Left renal pelvis (tissue), 4 donors: ENCODE data around the gene IL18RAP. TPM values are rescaled to one million over a fixed set of nuclear protein-coding genes. Genes with fewer than 3 reads are reported as not detected.
A peak's percentile ranks its signal among the peaks of the same experiment; 100 is the strongest.

Experiments used
- DNase-seq, 4 donors: peaks; one replicate each; pipeline ENCODE4 v3.0.0-alpha.2; 2013; ENCODE audit warnings: low read depth in 4 of 4, low spot score in 3 of 4
- polyA plus RNA-seq, 4 donors: library from polyadenylated mRNA; unstranded; fragments of 120-200 nt; gene quantifications; one replicate each; pipeline ENCODE4 v1.2.1, GENCODE V29; 2013; ENCODE audit not compliant: insufficient read length in 4 of 4

Gene IL18RAP
- polyA plus RNA-seq, 4 donors: 0.19 to 0.70 (median 0.32) TPM

- no peak for DNase-seq
These were observed 29.0 kb downstream of the IL18RAP start for GRCh38 chr2:102451968-102452367.

GRCh38 chr2:102453501-102453900, 30.5 kb downstream of the IL18RAP start:
- DNase-seq: no peak

DNA sequence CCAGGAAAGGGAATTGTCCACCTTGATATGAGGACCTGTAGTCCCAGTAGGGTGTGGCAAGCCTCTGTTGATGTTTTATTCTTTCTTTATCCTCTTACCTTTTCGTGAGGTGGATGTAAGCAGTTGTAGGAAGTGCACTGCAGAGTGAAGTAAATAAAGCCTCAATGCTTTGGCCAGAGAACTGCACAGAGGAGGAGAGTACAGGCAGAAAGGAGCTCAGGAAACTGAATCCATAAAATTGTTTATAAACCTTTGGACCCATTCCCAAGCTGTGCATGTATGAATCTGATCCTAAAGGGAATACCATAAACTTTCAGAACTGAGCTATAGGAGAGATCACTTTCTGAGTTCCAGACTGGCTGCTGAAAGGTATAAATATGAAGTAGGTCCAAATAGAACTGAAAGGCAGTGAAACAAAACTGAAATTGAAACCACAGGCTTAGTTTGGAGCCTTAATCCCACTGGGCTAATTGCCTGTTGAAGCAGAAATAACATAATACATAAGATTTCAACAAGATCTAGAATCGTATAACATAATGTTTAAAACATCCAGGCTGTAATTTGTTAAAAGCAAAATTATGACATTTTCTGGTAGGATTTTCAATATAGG, 32.2 kb downstream of the IL18RAP start:
- DNase-seq: no peak

DNA sequence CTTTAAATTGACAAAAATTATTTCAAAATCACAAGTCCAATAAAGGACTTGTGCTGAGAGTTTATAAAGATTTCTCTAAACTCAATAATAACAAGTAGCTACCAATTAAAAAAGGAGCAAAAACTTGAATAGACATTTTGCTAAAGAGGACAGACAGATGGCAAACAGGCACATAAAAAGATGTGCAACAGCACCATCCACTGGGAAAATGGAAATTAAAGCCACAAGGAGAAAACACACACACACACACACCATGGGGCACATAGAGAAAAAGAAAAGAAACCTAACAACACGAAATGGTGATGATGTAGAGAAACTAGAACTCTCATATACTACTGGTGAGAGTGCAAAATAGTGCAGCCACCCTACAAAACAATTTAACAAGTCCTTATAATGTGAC, 37.5 kb downstream of the IL18RAP start:
- no peak for DNase-seq

DNA sequence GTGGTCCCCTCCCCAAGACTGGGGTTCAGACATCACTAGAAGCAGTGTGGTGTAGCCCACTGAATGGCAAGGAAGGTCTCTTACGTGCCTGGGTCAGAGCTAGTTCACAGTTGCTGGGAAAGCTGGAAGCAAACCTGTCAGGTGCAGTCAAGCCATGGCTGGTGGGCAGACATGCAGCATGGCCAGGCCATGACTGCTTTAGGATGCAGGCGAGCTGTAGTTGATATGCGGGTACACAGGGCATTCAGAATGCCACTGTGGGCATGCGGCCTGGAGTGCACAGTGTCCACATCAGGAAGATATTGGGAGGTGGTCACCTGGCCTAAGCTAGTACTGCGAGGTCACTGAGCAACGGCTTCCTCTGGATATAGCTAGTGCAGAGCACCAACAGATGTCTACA, 38.2 kb downstream of the IL18RAP start:
- no peak for DNase-seq

DNA sequence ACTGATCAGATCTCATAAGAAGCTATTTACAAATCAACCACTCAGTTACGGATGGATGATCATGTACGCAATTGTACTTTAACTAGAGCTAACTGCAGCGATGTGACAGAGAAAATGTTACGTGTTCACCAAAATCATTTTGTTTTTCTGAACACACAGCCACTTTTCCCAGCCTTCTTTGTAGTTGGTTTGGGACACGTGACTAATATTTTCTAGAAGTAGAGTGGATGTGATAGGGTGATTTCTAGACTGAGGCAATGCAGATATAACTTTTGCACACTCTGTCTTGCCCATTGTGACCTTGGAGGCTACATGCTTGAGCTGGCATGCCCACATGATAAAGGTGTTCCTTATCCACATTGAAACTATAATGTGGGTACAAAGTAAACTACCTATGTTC, 40.2 kb downstream of the IL18RAP start:
- no peak for DNase-seq

DNA sequence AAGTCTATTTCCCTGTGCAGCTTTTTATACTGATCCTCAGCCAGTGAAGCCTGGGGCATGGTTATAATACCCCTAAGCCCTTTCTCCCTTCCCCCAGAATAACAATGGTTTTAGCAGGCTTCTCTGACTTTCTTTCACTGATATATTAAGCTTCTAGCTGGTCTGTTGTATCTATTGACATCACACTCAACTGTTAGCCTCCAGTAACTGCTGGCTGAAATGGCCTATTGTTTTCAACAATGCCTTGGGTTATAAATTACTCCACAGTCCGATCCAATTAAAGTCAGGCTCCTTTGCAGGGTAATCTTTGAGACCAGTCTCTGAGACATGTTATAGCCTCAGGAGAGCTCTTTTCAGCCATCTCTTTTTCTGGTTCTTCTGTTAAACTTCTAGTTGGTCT, 47.2 kb downstream of the IL18RAP start:
- no peak for DNase-seq

DNA sequence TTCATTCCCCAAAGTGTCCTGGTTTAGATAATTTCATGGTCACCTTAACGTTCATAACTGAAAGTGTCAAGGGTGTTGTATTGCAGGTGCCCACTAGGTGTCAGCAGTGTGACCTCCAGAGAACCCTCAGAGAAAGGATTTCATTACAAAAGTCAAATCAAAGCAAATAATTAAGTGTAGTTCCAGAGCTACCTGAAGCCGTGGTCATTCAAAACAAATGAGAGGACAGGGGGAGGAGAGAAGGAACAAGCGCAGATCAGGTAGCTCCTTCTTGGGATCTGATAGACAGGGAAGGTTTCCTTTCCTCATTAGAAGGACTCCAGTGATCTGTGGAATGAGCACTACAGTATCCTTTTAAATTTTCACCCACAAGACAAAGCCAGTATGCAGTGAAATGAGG, 50.1 kb downstream of the IL18RAP start, which contains the start of gene SLC9A4:
Gene SLC9A4, plus strand, starts transcription at position 207 of the 400 bp plus-strand sequence. CDS start 534 bp downstream, outside the sequence.
- DNase-seq: peak in 3 of 4 donors; percentile 24 to 29 (median 27)

- DNase-seq: no peak
These were observed 50.7 kb downstream of the IL18RAP start for GRCh38 chr2:102473631-102474030.

GRCh38 chr2:102474785-102475184, 51.8 kb downstream of the IL18RAP start:
- DNase-seq: no peak

DNA sequence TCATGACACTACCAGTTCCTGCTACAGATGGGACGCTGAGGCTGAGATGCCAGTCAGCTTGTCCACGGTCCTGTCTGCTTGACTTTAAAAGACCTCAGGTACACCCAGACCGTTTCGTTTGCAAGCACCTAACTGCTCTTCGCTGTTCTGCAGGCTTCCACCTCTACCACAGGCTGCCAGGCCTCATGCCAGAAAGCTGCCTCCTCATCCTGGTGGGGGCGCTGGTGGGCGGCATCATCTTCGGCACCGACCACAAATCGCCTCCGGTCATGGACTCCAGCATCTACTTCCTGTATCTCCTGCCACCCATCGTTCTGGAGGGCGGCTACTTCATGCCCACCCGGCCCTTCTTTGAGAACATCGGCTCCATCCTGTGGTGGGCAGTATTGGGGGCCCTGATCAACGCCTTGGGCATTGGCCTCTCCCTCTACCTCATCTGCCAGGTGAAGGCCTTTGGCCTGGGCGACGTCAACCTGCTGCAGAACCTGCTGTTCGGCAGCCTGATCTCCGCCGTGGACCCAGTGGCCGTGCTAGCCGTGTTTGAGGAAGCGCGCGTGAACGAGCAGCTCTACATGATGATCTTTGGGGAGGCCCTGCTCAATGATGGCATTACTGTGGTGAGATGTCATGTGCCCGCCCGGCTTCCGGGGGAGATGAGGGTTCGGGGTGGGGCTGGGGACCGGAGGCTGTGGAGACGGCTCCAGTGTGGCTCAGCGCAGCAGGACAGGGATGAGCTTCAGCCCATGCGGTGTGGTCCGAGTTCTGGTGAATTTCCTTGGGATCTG, 55.9 kb downstream of the IL18RAP start:
- no peak for DNase-seq

- DNase-seq: no peak
These were observed 57.6 kb downstream of the IL18RAP start for GRCh38 chr2:102480285-102481195.

GRCh38 chr2:102481931-102482330, 59.0 kb downstream of the IL18RAP start:
- no peak for DNase-seq

GRCh38 chr2:102483086-102483485, 60.1 kb downstream of the IL18RAP start:
- DNase-seq: no peak

DNA sequence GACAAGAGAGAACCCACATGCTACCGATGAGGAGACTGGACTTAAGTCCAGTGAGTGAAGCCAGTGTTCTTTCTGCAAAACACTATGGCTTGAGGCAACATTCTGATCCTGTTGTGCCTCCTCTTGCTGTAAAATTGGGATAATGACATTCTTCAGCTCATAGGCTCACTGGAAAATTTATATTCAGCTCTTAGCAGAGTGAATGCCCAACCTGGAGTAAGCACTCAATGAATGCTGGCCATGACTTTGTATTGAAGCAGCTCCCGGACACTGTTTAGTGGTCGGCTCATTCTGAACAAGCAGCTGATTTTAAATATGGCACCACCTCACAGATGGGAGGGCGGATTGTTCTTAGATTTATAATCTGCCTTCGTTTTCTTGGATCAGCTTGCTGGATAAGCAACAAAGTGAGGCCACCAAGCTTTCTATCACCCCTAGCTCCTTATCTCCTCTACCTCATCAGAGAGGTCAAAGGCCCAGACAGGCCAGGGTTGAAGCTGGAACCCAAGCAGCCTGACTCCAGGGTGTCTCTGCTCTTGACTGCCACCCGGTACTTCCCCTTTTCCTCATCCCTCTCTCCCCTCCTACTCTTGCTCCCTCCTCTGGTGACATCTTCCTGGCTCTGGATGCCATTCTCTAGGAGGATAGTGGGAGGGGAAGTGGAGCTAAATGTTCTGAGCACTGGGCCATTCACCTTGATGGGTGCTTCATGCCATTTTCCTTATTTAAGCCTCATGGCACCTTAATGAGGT, 61.5 kb downstream of the IL18RAP start:
- no peak for DNase-seq

DNA sequence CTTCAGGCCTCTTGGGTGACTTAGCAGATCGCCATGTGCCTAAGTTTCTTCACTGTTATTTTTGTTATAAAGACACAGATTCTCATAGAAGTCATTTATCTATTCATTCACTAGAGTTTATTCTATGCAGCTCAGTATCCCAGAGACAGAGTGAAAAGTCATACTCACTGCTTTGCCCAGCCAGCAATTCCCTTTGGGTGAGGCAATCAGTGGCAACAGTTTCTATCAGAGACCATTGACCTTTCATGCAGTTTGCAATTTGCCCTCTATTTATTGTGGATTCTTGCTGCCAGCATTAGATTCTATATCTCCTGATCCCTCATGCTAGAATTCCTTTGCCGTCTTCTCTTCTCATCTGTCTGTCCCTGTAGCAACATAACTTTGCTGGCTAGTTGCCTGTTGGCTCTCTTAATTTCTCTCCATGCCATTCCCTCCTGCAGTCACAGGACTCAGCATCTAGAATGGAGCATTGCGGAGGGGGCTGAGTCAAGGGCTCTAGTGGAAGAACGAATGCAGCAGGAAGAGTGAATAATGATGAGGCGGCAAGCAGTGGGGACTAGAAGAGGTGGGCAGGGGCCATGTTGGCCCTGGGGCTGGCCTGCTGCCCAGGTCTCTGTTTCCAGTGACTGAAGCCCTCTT, 62.3 kb downstream of the IL18RAP start:
- no peak for DNase-seq

DNA sequence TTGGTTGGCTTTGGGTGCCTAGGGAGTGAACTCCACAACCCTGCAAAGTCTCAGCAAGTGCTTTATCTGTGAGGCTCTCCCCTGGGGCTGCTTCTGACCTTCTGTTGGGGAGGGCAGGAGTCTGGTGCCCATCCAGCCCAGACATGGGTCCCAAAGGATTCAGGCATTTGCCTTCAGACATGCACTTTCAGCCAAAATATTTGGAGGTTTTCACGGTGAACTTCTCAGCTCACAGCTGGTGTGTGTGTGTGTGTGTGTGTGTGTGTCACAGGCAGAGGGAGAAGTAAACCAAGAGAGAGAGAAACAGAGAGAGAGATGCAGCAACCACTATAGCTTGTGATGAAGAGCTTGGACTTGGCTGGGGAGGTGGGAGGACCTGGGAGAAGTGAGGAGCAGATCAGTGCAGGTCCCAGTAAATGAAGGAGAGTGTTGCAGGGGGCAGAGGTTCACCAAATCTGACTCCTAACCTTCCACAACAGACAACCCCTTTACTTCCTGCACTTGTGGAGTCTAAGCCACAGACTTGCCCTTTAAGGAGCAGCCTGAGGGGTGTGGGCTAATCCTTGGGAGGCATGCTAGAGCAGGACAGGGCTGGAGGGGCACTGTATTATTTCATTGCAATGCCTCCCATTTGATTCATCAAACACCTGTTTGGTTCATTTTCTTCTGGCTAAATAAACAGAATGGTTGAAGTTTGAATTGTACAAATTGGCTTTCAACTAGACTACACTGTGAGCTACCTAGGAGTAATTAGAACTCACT, 64.2 kb downstream of the IL18RAP start:
- no peak for DNase-seq

- DNase-seq: peak in 3 of 4 donors; percentile 3 to 36 (median 10)
These were observed 65.0 kb downstream of the IL18RAP start for GRCh38 chr2:102487761-102488462.

- no peak for DNase-seq
These were observed 66.7 kb downstream of the IL18RAP start for GRCh38 chr2:102489646-102490045.
